Measurements from ENCODE around the gene CELF5. TPM values are rescaled to one million over a fixed set of nuclear protein-coding genes. Genes with fewer than 3 reads are reported as not detected.

Gene CELF5
- total and polyA plus RNA-seq, 3 experiments from 2014 or later = 0.11 to 0.24 TPM; not detected in 1

DNA sequence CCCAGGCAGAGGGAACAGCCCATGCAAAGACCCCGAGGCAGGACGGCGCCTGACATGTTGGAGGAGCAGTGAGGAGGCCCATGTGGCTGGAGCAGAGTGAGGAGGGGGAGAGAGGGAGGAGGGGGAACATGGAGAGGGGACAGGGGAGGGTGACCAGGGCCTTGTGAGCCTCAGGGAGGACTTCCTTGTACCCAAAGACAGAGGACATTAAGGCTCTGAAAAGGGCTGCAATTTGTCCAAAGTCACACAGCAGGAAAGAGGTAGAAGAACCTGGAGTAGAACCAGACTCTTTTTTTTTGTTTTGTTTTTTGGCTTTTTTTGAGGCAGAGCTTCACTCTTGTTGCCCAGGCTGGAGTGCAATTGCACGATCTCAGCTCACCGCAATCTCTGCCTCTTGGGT lies 67.2 kb downstream of the CELF5 start:
- Mint-ChIP-seq H3K4me3 (no peak overlapping the region), H3K36me3 (no peaks in the 10 kb centered on the region), H3K4me1 (no peaks in the 10 kb centered on the region), H3K27me3 (peaks cover 5 to 16% of the 10 kb centered on the region in 2 donors), H3K9me3 (no peaks in the 10 kb centered on the region), H3K27ac (no peak overlapping the region)
- POLR2A ChIA-PET = no interaction called here
- Histone ChIP-seq H3K9me3 (ENCODE audit: low read length) (no peaks in the 10 kb centered on the region), H3K27ac (ENCODE audit: low read depth, low read length) (no peak overlapping the region), H3K36me3 (ENCODE audit: insufficient read depth, low read length) (no peaks in the 10 kb centered on the region), H3K27me3 (ENCODE audit: insufficient read depth, low read length, poor library complexity, severe bottlenecking) (no peaks in the 10 kb centered on the region), H3K4me1 (ENCODE audit: insufficient read depth, low read length) (no peaks in the 10 kb centered on the region), H3K4me3 (ENCODE audit: low read length) (no peak overlapping the region)
- no peak for DNase-seq
- CTCF ChIA-PET = no interaction called here

DNA sequence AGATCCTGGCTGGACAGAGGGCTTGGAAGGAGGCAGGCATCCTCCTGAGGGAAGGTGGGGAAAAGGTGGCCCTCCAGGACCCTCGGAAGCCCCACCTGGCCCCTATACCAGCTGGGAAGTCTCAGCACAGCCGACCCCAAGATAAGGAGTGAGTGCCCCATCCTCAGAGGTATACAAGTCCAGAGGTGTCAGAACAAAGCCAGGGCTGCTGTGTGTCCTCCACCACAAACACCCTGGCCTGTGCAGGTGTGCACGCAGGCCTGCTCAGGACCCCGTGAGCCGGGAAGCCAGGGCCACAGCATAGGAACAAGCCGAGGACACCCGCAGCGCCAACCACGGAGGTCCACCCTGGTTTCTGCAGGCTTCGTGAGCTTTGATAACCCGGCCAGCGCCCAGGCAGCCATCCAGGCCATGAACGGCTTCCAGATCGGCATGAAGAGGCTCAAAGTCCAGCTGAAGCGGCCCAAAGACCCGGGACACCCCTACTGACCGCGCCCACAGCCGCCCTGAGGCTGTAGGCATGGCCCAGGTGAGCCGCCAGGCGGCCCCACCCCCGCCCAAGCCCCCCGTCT lies 68.6 kb downstream of the CELF5 start:
- Histone ChIP-seq H3K9me3 (ENCODE audit: low read length) (no peaks in the 10 kb centered on the region), H3K27me3 (ENCODE audit: insufficient read depth, low read length, poor library complexity, severe bottlenecking) (no peaks in the 10 kb centered on the region), H3K27ac (ENCODE audit: low read depth, low read length) (no peak overlapping the region), H3K36me3 (ENCODE audit: insufficient read depth, low read length) (no peaks in the 10 kb centered on the region), H3K4me1 (ENCODE audit: insufficient read depth, low read length) (no peaks in the 10 kb centered on the region), H3K4me3 (ENCODE audit: low read length) (no peak overlapping the region)
- Mint-ChIP-seq H3K27ac (no peak overlapping the region), H3K9me3 (no peaks in the 10 kb centered on the region), H3K4me3 (no peak overlapping the region), H3K36me3 (no peaks in the 10 kb centered on the region), H3K4me1 (no peaks in the 10 kb centered on the region), H3K27me3 (peaks cover 5 to 16% of the 10 kb centered on the region in 2 donors)
- DNase-seq = no peak
- CTCF ChIA-PET = no interaction called here
- POLR2A ChIA-PET = no interaction called here

DNA sequence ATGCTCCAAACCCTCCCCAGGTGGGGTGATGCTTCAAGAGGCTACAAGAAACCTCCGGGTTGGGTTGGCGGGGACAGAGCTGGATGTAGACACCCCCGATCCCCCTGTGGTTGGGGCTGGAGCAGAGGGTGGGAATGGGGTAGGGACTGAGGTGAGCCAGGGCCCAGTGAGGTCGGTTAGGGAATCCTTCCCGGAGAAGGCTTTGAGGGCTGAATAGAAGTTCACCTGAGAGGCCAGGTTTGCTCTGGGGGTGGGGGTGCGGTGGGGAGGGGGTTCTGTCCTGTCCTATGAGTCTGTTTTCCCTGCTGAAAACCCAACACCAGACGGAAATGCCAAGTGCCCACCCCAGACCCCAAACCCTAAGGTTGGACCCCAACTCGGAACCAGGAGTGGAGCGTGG lies 69.1 kb downstream of the CELF5 start:
- H3K4me3 Mint-ChIP-seq = no peak overlapping the region
- Histone ChIP-seq H3K27me3 (ENCODE audit: insufficient read depth, low read length, poor library complexity, severe bottlenecking) (no peaks in the 10 kb centered on the region), H3K36me3 (ENCODE audit: insufficient read depth, low read length) (no peaks in the 10 kb centered on the region), H3K27ac (ENCODE audit: low read depth, low read length) (no peak overlapping the region), H3K9me3 (ENCODE audit: low read length) (no peaks in the 10 kb centered on the region), H3K4me3 (ENCODE audit: low read length) (no peak overlapping the region), H3K4me1 (ENCODE audit: insufficient read depth, low read length) (no peaks in the 10 kb centered on the region)
- peaks cover 8 to 16% of the 10 kb centered on the region in 2 donors for H3K27me3 Mint-ChIP-seq
- ChIA-PET CTCF (no interaction called here), POLR2A (no interaction called here)
- no peak overlapping the region for H3K27ac Mint-ChIP-seq
- no peak for DNase-seq
- no peaks in the 10 kb centered on the region for H3K9me3 Mint-ChIP-seq
- H3K4me1 Mint-ChIP-seq = no peaks in the 10 kb centered on the region
- no peaks in the 10 kb centered on the region for H3K36me3 Mint-ChIP-seq

DNA sequence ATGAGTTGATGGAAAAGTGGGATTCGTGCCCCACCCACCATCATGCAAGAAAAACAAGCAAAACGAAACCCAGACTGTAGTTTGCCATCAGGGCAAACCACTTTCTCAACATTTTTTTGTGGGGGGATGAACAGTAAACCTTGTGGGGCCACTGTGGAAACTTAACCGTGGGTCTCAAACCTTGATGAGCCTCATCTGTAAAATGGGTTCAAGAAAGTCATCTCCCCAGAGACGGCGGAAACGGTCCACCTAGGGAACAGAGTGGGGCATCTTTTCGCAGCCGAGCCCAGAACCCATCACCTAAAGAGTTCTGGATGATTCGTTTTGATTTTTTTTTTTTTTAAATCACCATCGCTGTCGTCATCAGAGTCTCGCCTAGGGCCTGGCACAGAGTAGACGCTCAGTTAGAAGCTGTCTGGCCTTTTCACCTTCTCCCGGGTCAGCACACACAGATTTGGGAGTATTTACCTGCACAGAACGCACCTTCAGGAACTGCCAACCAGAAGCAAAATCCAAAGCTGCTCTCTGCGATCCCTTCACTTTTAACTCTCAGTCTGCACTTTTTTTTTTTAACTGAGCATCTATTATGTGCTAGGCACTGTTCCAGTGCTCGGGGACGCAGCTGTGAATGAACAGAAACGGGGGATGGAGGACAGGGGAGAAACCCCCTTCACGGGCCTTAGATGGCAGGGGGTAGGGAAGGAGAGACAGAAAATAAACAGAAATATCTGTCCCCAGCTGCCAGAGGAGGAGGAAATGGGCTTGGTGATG lies 69.8 kb downstream of the CELF5 start:
- H3K4me1 ChIP-seq (ENCODE audit: insufficient read depth, low read length) = no peaks in the 10 kb centered on the region
- no peaks in the 10 kb centered on the region for H3K27me3 ChIP-seq (ENCODE audit: insufficient read depth, low read length, poor library complexity, severe bottlenecking)
- Mint-ChIP-seq H3K27ac (no peak overlapping the region), H3K36me3 (no peaks in the 10 kb centered on the region), H3K27me3 (peaks cover 13 to 23% of the 10 kb centered on the region in 2 donors), H3K9me3 (peaks cover 0 to 2% (median 0%) of the 10 kb centered on the region in 5 donors), H3K4me1 (no peaks in the 10 kb centered on the region), H3K4me3 (no peak overlapping the region)
- ChIA-PET POLR2A (no interaction called here), CTCF (no interaction called here)
- H3K9me3 ChIP-seq (ENCODE audit: low read length) = no peaks in the 10 kb centered on the region
- no peak overlapping the region for H3K27ac ChIP-seq (ENCODE audit: low read depth, low read length)
- DNase-seq = no peak
- H3K36me3 ChIP-seq (ENCODE audit: insufficient read depth, low read length) = no peaks in the 10 kb centered on the region
- H3K4me3 ChIP-seq (ENCODE audit: low read length) = no peak overlapping the region

DNA sequence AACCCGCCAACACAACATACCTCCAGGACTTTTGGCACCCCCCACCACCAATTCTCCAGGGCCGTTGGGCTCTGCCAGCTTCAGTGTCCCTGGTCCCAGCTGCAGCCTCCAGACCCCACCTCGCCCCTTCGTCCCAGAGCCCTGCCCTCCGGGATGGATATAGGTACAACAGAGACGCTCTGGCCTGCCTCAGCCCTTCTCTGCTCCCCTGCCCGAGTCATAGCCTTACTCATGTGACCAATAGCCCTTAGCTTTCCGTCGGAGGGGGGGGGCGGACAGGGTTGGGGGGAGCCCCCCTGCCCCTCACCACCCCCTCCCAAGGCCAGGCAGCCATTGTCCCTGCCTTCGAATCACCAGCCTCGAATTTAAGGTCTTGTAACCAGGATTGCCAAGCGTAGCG lies 71.1 kb downstream of the CELF5 start:
- H3K27me3 ChIP-seq (ENCODE audit: insufficient read depth, low read length, poor library complexity, severe bottlenecking) = no peaks in the 10 kb centered on the region
- ChIA-PET POLR2A (no interaction called here), CTCF (no interaction called here)
- no peak overlapping the region for H3K27ac Mint-ChIP-seq
- H3K27me3 Mint-ChIP-seq = peaks cover 13 to 25% of the 10 kb centered on the region in 2 donors
- no peak for DNase-seq
- H3K4me3 Mint-ChIP-seq = no peak overlapping the region
- H3K36me3 ChIP-seq (ENCODE audit: insufficient read depth, low read length) = no peaks in the 10 kb centered on the region
- no peaks in the 10 kb centered on the region for H3K36me3 Mint-ChIP-seq
- H3K4me1 ChIP-seq (ENCODE audit: insufficient read depth, low read length) = no peaks in the 10 kb centered on the region
- H3K9me3 Mint-ChIP-seq = peaks cover 0 to 2% (median 0%) of the 10 kb centered on the region in 5 donors
- H3K9me3 ChIP-seq (ENCODE audit: low read length) = no peaks in the 10 kb centered on the region
- H3K4me3 ChIP-seq (ENCODE audit: low read length) = no peak overlapping the region
- no peaks in the 10 kb centered on the region for H3K4me1 Mint-ChIP-seq
- H3K27ac ChIP-seq (ENCODE audit: low read depth, low read length) = no peak overlapping the region

DNA sequence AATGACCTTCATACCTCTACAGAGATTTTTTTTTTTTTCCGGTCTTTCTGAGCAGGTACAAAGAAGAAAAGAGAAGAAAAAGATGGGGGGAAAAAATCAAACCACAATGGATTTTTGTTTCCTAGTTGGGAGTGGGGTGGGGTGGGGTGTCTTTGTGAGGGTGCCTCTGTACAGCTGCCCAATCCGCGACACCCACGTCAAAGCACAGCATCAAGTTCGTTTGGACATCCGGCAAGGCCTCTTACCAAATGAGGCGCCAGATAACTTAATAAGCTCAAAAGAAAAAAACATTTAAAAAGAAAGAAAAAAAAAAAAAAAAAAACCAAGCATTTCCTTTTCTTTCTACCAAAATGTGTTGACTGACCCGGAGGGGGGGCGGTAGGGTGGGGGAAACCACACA lies 71.6 kb downstream of the CELF5 start:
- no peaks in the 10 kb centered on the region for H3K36me3 Mint-ChIP-seq
- no peaks in the 10 kb centered on the region for H3K36me3 ChIP-seq (ENCODE audit: insufficient read depth, low read length)
- H3K27ac Mint-ChIP-seq = no peak overlapping the region
- H3K27me3 Mint-ChIP-seq = peaks cover 13 to 25% of the 10 kb centered on the region in 2 donors
- H3K9me3 Mint-ChIP-seq = peaks cover 0 to 2% (median 0%) of the 10 kb centered on the region in 5 donors
- no peaks in the 10 kb centered on the region for H3K4me1 Mint-ChIP-seq
- no peak overlapping the region for H3K27ac ChIP-seq (ENCODE audit: low read depth, low read length)
- H3K4me1 ChIP-seq (ENCODE audit: insufficient read depth, low read length) = no peaks in the 10 kb centered on the region
- no peaks in the 10 kb centered on the region for H3K27me3 ChIP-seq (ENCODE audit: insufficient read depth, low read length, poor library complexity, severe bottlenecking)
- no peak overlapping the region for H3K4me3 ChIP-seq (ENCODE audit: low read length)
- CTCF ChIA-PET = no interaction called here
- DNase-seq = no peak
- no peak overlapping the region for H3K4me3 Mint-ChIP-seq
- H3K9me3 ChIP-seq (ENCODE audit: low read length) = no peaks in the 10 kb centered on the region
- POLR2A ChIA-PET = no interaction called here

DNA sequence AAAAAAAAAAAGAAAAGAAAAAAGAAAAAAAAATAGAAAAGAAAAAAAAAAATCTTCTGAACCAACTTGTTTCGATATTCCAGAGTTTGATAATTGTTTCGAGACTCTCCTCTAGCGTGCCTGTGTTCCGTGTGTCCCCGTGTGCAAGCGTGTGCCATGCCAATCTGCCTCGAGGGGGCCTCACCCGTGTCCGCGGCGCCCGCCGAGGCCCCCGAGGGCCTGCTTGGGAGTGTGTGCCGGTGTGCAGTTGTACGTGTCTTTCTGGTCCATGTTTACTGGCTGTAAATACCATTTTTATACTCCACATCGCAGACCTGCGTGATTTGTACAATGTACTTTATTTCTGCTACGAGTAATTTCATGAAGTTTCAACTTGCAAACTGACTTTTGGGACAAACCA lies 72.0 kb downstream of the CELF5 start:
- H3K4me1 ChIP-seq (ENCODE audit: insufficient read depth, low read length) = no peaks in the 10 kb centered on the region
- no peak overlapping the region for H3K27ac ChIP-seq (ENCODE audit: low read depth, low read length)
- no peaks in the 10 kb centered on the region for H3K4me1 Mint-ChIP-seq
- no peaks in the 10 kb centered on the region for H3K9me3 ChIP-seq (ENCODE audit: low read length)
- DNase-seq = no peak
- no peaks in the 10 kb centered on the region for H3K36me3 Mint-ChIP-seq
- ChIA-PET POLR2A (no interaction called here), CTCF (no interaction called here)
- no peak overlapping the region for H3K4me3 ChIP-seq (ENCODE audit: low read length)
- H3K9me3 Mint-ChIP-seq = peaks cover 0 to 2% (median 0%) of the 10 kb centered on the region in 5 donors
- H3K36me3 ChIP-seq (ENCODE audit: insufficient read depth, low read length) = no peaks in the 10 kb centered on the region
- no peak overlapping the region for H3K27ac Mint-ChIP-seq
- H3K4me3 Mint-ChIP-seq = no peak overlapping the region
- H3K27me3 ChIP-seq (ENCODE audit: insufficient read depth, low read length, poor library complexity, severe bottlenecking) = no peaks in the 10 kb centered on the region
- peaks cover 13 to 25% of the 10 kb centered on the region in 2 donors for H3K27me3 Mint-ChIP-seq

DNA sequence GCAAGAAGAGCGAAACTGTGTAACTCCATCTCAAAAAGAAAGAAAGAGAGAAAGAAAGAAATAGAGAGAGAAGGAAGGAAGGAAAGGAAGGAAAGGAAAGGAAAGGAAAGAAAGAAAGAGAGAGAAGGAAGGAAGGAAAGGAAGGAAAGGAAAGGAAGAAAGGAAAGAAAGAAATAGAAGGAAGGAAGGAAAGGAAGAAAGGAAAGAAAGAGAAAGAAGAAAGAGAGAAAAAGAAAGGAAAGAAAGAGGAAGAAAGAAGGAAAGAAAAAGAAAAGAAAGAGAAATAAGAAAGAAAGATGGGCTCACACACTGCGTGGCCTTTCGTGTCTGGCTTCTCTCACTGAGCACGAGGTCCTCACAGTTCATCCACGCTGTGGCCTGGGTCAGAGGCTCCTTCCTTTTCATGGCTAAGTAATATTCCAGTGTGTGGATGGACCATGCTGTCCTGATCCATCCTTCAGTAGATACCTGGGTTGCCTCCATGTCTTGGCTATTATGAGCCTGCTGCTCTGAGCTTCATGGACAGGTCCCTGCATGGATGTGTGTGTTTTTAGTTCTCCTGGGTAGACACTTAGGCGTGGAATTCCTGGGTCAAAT lies 74.5 kb downstream of the CELF5 start:
- Histone ChIP-seq H3K4me3 (ENCODE audit: low read length) (no peak overlapping the region), H3K36me3 (ENCODE audit: insufficient read depth, low read length) (no peaks in the 10 kb centered on the region), H3K4me1 (ENCODE audit: insufficient read depth, low read length) (no peaks in the 10 kb centered on the region), H3K27me3 (ENCODE audit: insufficient read depth, low read length, poor library complexity, severe bottlenecking) (no peaks in the 10 kb centered on the region), H3K9me3 (ENCODE audit: low read length) (no peaks in the 10 kb centered on the region), H3K27ac (ENCODE audit: low read depth, low read length) (no peak overlapping the region)
- Mint-ChIP-seq H3K9me3 (peaks cover 0 to 5% (median 4%) of the 10 kb centered on the region in 5 donors), H3K4me3 (no peak overlapping the region), H3K36me3 (peaks cover 0 to 3% (median 0%) of the 10 kb centered on the region in 3 donors), H3K27me3 (peaks cover 17 to 37% of the 10 kb centered on the region in 2 donors), H3K27ac (no peak overlapping the region), H3K4me1 (no peaks in the 10 kb centered on the region)
- POLR2A ChIA-PET = no interaction called here
- DNase-seq = no peak
- CTCF ChIA-PET = no interaction called here
